Erythroblast (primary cell): Measurements from ENCODE around the gene TAOK1.

Experiments
- DNase-seq, 2 experiments: peaks; one replicate each; lab custom pipeline; 2025; lab: John Stamatoyannopoulos, UW
- GATA1 ChIP-seq: IDR thresholded peaks from 2 replicates; pipeline ENCODE4 v1.6.1; 2011; ENCODE audit warnings: low read depth, mild to moderate bottlenecking, control low read depth, low read length, moderate library complexity
- POLR2A ChIP-seq: IDR thresholded peaks from 2 replicates; pipeline ENCODE4 v1.6.1; 2011; ENCODE audit warnings: mild to moderate bottlenecking, low read length

Gene TAOK1

DNA sequence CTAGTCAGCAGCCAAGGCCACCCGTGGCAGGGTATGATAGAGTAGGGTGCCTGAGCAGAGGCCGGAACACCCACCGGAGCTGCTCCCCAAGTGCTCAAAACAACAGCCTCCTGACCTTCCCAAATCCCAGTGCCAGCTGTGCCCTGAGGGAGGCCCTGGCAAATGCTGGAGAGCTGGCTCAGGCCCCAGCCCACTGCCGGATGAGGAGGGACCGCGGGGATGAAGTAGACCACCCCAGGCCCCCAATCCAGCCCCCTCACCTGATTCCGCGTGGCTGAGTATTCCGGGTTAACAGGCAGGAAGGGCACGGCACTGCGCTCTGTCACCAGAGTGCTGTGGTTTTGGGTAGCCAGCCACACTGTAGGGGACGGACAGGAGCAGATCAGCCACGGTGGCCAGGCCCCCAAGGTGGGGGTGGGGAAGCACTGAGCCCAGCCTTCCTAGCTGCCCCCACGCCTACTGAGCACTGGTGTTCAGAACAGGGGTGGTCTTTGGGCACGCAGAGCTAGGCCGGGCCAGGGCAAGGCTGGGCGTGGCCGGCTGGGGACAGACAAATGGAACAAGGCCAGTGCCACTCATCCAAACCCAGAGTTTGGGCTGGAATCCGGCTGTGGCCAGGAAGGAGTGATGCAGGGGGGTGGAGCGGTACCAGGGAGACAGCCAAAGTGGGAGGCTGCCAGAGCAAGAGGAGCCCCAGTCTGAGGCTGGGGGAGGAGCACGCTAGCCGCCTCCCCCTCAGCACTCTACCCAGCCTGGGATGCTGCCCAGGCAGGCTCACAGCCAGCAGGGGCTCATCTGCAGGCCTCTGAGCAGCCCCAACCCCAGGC, 187.4 kb downstream of the TAOK1 start:
- no peak for TF ChIP-seq GATA1
- no peak for TF ChIP-seq POLR2A
- no peak for DNase-seq

DNA sequence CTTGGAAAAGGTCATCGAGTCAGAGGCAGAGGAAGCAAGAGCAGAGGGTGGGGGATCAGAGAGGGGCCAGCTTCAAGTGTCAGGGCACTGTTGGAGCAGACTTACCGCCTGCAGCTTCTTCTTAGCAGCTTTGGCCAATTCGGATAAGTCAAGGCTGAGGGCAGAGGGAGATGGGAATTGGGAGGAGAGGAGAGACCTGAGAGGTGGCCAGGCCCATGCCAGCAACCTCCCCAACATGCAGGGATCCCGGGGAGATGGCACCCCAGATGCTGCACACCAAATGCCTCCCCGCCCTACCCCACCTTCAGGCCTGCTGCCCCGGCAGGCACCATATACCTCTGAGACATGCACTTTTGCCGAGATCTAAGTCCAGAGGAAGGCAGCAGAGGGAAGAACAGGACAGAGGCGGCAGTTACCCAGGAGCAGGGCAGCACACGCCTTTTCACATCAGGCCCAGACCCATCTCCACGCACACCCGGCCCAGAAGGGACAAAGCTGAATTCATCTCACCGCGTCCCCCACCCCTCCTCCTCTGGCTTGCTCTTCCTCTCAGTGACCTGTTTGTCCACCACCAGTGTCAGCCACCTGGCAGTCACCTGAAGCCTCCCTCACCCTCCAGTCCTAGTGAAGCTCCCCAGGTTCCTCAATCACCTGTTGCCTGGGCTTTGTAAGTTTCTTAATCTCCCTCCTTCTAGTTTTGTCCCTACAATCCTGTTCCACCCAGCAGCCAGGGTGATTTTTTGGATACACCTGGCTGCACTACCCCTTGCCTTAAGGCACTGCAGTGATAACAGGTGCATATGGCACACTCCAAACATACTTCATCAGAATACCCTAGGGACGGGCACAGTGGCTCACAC, 188.7 kb downstream of the TAOK1 start:
- no peak for DNase-seq
- no peak for TF ChIP-seq POLR2A
- no peak for TF ChIP-seq GATA1

DNA sequence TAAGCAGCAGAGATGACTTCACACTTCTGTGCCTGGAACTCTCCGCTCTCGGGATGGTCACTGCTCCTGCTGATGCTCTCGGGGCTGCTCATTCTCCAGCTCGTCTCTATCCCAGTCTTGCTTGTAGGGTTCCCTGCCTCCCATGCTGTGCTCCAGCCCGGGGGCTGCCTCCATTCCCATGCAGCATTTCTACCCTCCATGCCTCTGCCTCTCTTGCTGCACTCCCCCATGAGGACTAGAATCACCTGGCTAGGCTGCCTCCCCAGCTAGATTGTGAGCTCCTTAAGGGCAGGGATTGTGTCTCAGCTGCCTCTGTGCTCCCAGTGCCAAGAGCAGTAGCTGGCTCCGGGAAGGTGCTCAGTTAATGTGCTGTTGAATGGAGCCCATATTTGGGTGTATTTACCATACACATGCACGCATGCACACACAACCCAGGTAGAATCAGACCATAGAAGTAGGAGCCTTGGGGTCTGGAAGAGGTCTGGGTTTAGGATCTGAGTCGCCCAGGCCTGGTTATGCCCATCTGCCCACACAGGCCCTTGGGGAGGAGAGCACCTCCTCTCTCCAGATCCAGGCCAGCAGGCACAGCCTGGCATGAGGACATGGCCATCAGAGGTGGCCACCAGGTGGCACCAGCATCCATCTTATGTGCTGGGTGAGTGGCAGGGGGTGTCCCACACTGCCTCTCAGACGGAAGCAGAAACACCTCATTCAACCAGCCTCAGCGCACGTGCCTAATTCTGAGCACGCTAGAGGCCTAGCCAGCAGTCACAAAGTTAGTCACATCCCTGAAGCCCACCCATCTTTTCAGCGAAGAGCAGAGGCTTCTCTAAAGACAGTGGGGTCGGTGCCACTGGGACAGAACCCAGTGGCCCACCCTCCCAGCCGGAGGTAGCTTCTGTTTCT, 190.0 kb downstream of the TAOK1 start:
- peak; percentile 76 to 84 for DNase-seq
- TF ChIP-seq GATA1 (no peak), POLR2A (no peak)

DNA sequence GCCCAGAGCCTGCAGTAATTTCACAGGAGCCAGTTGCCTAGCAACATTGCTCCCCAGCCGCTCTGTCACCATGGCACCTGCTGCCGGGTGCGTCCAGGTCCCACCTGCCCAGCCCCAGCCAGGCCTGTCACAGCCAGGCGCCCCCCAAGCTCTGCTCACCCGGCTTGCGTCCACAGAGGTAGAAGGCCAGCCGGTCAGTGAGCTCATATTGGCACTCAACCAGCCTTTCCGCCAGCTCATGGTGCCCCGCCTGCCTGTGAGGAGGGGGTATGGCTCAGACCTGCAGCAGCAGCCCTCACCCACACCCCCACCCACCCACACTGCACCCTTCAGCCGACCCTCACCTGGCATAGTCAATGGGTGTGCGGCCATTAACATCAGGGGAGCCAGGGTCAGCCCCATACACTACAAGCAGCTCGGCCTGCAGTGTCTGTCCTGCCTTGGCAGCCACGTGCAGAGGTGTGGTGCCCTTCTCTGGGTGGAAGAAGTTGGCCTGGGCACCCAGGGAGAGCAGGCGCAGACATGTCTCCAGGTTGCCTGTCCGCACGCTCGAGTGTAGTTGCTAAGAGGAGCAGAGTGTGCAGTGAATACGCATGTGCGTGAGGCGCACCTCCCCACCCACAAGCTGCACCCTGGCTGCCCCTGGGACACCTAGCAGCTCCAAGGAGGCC, 191.6 kb downstream of the TAOK1 start:
- no peak for DNase-seq

DNA sequence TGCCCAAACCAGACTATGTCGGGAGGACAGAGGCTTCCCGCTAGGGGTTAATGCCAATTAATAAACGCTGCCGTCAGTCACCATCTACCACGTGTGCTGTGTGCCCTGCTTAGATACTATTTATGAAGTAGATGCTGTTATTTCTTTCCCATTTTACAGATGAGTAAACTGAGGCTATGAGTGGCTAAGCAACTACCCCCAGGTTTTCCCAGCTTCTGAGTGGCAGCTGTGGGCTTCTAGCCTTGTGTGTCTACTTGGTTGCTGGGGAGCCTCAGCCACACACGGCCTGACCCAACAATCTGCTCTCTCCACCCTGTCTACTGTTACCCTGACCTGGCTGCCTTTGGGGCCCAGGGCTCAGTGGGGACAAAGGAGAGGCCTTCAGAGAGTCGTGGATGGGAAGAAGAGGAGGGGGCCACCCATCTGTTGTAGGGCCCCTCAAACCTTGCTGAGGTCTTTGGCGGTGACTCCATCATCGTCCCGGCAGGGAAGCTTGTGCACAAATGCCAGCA, 192.1 kb downstream of the TAOK1 start:
- no peak for TF ChIP-seq GATA1
- TF ChIP-seq POLR2A = no peak
- DNase-seq = no peak

More for the DNA sequence above, 191.6 kb downstream of the TAOK1 start:
- no peak for TF ChIP-seq POLR2A
- no peak for TF ChIP-seq GATA1

DNA sequence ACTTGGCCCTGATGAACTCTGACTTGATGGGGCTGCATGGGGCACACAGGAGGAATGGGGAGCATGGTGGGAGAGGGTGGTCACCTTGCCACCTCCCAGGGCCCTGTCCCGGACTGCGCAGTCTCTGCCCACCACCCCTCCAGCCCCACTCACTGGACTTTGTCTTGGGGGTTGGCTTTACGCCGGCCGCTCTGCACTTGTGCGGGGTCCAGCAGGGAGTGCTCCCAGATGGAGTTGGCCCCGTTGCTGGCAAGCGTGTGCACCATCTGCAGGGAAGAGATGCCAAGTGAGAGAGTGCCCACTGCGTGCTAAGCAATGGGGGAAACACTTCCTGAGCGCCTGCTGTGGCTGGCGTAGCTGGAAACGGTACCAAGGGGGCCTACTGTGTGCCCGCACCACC, 192.6 kb downstream of the TAOK1 start:
- no peak for DNase-seq
- no peak for TF ChIP-seq POLR2A

DNA sequence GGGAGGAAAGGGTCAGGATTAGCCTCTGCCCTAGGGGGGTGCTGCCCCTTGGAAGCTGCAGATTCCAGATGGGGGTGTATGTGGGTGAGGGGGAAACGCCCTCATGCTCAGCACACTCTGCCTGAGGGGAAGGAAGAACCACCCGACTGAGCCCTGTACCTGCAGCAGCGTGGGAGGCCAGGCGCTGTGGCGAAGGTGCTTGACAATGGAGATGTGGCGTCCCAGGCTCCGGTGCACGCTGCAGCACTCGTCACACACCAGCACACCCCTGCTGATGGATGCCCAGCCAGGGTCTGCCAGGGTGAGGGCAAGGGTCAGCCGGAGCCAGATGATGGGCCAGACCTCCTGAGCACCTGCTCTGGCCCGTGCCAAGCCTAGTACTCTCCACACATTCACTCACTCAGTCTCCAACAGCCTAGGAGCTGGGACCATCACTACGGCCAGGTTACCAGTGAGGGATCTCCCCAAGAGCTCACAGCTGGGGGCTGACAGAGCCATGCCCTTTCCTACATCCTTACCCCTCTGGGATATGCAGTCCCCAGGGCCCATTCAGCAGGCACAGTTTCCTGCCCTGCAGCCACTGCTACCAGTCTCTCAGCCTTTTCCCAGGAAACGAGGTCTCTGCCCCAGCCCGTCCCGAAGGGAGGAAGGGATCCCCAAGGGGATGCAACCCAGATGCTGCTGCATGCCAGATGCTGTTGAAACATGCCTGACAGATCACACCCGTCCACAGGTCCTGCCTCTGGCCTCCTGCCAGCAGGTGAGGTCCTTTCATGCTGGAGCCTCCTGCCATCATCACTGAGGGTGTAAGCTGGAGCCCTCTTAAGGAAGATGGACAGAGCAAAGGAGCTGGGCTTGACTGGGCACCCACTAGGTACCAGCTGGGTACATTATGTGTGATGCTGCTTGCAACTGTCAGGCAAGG, 193.4 kb downstream of the TAOK1 start:
- DNase-seq = no peak
- TF ChIP-seq GATA1 (no peak), POLR2A (no peak)

DNA sequence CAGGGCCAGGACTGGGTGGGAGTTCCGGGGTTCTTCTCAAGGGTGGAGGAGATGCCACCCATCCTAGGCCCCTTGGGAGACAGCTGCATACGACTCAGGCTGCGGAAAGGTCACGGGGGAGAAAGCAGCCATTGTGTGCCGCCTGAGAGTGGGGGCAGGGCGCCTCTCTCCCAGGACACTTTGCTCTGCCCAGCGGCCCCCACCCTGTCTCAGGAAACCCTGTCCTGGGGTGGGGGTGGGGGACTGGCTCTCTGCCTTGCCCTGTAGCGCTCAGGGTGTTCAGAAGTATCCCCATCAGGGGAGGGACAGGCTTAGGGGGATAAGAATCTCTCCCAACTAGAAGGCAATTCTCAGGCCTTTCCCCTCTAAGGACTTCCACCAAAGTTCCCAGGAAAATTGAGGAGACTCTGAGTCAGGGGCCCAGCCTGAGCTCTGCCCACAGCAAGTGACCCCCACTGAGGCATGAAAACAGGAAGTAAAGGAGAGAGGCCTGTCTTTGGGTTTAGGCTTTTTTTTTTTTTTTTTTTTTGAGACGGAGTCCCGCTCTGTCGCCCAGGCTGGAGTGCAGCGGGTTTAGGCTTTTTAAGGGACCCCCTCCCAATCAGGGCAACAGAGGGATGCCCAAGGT, 194.4 kb downstream of the TAOK1 start:
- no peak for DNase-seq
- TF ChIP-seq GATA1 (no peak), POLR2A (no peak)

DNA sequence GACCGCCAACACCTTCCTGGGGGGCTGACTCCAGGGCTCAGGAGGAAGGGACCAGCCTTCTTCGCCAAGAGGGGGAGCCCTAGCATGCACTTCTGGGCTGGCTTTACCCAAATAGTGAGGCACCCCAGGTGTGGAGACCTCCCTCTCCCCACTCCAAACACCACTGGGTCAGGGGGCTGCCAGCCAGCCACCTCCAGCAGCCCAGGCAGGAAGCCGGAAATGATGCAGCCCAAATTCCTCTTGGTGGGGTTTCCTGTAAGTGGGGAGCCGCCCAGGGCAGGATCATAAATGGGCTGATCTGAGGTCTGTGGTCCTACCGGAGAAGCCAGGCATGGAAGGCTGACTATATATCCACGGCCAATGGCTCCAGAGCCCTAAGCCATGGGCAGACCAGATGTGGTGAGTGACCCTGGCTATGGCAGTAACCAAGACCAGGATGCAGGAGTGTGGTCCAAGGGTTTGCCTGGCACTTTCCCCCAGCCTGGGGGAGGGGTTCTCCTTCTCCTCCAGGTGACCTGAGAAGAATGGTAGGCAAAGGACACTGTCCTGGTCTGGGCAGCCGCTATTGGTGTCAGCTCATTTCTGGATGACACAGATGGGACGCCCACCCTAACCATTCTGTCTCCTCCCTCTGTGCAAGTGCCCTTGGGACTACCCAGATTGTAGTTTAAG, 195.1 kb downstream of the TAOK1 start:
- DNase-seq = peak in 1 of 2 experiments; percentile 27
- TF ChIP-seq POLR2A (no peak), GATA1 (no peak)

DNA sequence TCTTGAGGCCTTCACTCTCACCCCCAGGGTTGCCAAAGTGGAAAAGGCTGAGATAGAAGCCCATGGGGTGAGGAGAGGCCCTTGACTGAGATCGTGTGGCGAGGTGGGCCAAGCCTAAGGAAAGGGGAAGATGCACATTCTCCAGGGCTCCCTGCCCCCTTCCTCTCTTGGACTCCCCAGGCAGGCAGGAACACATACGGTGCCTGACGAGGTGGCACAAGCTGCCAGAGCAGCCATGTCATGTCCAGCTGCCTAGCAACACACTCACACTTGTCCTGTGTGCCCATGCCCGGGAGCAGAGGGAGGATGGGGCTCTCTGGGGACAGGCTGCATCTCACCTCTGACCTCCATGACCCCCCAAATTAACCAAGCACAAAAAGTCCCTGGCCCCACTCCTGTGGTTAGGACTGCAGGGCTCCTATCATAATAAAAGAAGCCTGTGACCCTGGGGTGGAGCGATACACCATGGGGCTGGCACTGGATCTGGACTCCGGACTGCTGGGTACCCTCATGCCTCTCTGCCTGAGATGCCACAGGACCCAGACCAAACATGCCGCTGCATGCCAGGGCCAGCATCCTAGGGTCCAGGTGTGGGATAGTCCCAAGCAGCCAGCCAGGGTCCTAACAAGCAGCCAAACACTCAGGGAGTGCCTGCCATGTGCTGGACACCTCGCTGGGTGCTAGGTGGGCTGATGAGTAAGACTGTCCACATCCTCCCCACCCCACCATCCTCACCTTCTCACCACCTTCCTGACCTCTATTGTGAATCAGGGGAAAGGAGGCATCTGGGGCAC, 196.7 kb downstream of the TAOK1 start:
- DNase-seq = no peak
- TF ChIP-seq GATA1 (no peak), POLR2A (no peak)

DNA sequence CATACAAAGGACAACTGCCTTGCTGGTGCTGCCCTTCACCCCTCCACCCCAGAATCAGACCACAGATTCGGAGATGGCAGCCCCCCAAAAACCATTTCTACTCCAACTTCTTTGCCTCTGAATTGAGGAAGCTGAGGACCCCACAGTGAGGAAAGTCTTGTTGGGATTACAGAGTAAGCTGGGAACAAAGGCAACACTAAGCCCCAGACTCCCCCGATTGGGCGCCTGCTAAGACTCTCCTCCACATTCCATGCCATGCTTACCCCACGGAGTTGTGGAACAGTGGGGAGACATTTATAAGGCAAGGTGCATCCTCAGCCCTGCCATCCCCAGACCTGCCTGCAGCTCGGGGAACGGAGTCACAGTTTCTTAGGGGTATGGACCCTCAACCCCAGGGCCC, 197.4 kb downstream of the TAOK1 start:
- no peak for TF ChIP-seq POLR2A
- no peak for TF ChIP-seq GATA1
- DNase-seq = no peak
